Kidney (tissue), 14 donors: ENCODE data around the gene DUSP3. TPM values are rescaled to one million over a fixed set of nuclear protein-coding genes. Genes with fewer than 3 reads are reported as not detected.

Experiments
- DNase-seq, 5 donors: peaks; one replicate each; pipeline ENCODE4 v3.0.0-alpha.2; 2013 to 2020
- FAIRE-seq: peaks from 2 replicates; lab custom pipeline; 2012; peaks lifted over from hg19 to GRCh38; lab: Jason Lieb, UNC
- H3K27ac ChIP-seq, 2 donors: one replicate each; pipeline ENCODE4 v1.7.0; 2013; ENCODE audit warnings: low read depth in 2 of 2, low read length in 2 of 2, inconsistent platforms in 1 of 2
- H3K27me3 ChIP-seq: one replicate; pipeline ENCODE4 v1.7.1; 2013; ENCODE audit warnings: low read length, inconsistent platforms; ENCODE audit not compliant: control insufficient read depth, insufficient read depth
- H3K36me3 ChIP-seq, 3 donors: one replicate each; pipeline versions ENCODE4 v1.7.0 to v1.7.1; 2013; ENCODE audit warnings: low read length in 3 of 3, control low read depth in 1 of 3, inconsistent platforms in 1 of 3; ENCODE audit not compliant: insufficient read depth in 3 of 3, control insufficient read depth in 2 of 3
- H3K4me1 ChIP-seq, 3 donors: one replicate each; pipeline versions ENCODE4 v1.7.0 to v1.7.1; 2013; ENCODE audit warnings: low read length in 3 of 3, inconsistent platforms in 1 of 3, low read depth in 1 of 3; ENCODE audit not compliant: control insufficient read depth in 2 of 3, insufficient read depth in 2 of 3
- H3K4me3 ChIP-seq, 3 donors: one replicate each; pipeline versions ENCODE4 v1.7.0 to v1.8.1; 2013; ENCODE audit warnings: low read length in 3 of 3, control low read depth in 1 of 3, inconsistent platforms in 1 of 3
- H3K9ac ChIP-seq, 3 donors: one replicate each; pipeline versions ENCODE4 v1.7.0 to v1.7.1; 2013; ENCODE audit warnings: low read length in 3 of 3, control low read depth in 1 of 3, inconsistent platforms in 1 of 3
- H3K9me3 ChIP-seq, 3 donors: one replicate each; pipeline versions ENCODE4 v1.7.0 to v1.7.1; 2013; ENCODE audit warnings: low read length in 3 of 3, control low read depth in 1 of 3, inconsistent platforms in 1 of 3; ENCODE audit not compliant: control insufficient read depth in 2 of 3, insufficient read depth in 1 of 3
- CTCF ChIP-seq: IDR thresholded peaks from 3 replicates; pipeline ENCODE4 v1.5.1; 2012; ENCODE audit warnings: mild to moderate bottlenecking, moderate library complexity, borderline replicate concordance; ENCODE audit not compliant: insufficient read depth; ENCODE audit errors: extremely low read depth
- intact Hi-C: fragments of 100-400 bp; cut with DNase I; formaldehyde crosslinking; loops from one replicate; pipeline ENCODE4 v1.11.1; 2022
- polyA plus RNA-seq: library from polyadenylated mRNA; stranded (reverse); fragments of 350-450 nt; fragmentation: Illumina TruSeq; extraction: RNeasy Lipid Tissue Mini Kit (QIAGEN cat#74804); gene quantifications from one replicate; pipeline ENCODE4 v1.2.3, GENCODE V29; 2014; ENCODE audit warnings: low read depth, low replicate concordance; ENCODE audit not compliant: insufficient read depth
- total RNA-seq: library from RNA; stranded (reverse); fragmentation: NEBNext Ultra II Directional; extraction: Animal tissue kit (Norgen Biotek cat#: 25700); gene quantifications from one replicate; pipeline ENCODE4 v1.2.1, GENCODE V29; 2021
- donor health status: control.
- donor health status: control.
- donor health status: control.
- donor health status: control.
- donor health status: control.
- donor health status: DM: yes; HTN: yes; CAD: no.
- donor health status: Normal renal cell carcinoma (clear cell type).

DUSP3 gene
- total and polyA plus RNA-seq, 2 donors from 2014 or later: 102 to 126 TPM

GRCh38 chr17:43822570-43823190, 43.9 kb upstream of the DUSP3 start:
- TF ChIP-seq CTCF: no peak
- Histone ChIP-seq H3K9me3 (no peaks in the 10 kb centered on the region), H3K9ac (no peak overlapping the region), H3K4me3 (no peak overlapping the region), H3K27me3 (no peaks in the 10 kb centered on the region), H3K27ac (peak overlapping the region in 1 of 2 donors; percentile 60), H3K36me3 (no peaks in the 10 kb centered on the region), H3K4me1 (no peaks in the 10 kb centered on the region)
- no peak for FAIRE-seq
- DNase-seq: no peak
- intact Hi-C loops: no loop called here

- H3K9ac ChIP-seq: no peak overlapping the region
- no peaks in the 10 kb centered on the region for H3K4me1 ChIP-seq
- FAIRE-seq: no peak
- H3K27ac ChIP-seq: no peak overlapping the region
- no peaks in the 10 kb centered on the region for H3K9me3 ChIP-seq
- no peak overlapping the region for H3K4me3 ChIP-seq
- H3K27me3 ChIP-seq: no peaks in the 10 kb centered on the region
- no peak for TF ChIP-seq CTCF
- intact Hi-C loops: no loop called here
- no peak for DNase-seq
- no peaks in the 10 kb centered on the region for H3K36me3 ChIP-seq
Observed at GRCh38 chr17:43820759-43821158, 42.0 kb upstream of the DUSP3 start.

GRCh38 chr17:43818966-43819365, 40.2 kb upstream of the DUSP3 start:
- H3K27me3 ChIP-seq: no peaks in the 10 kb centered on the region
- no peaks in the 10 kb centered on the region for H3K9me3 ChIP-seq
- H3K9ac ChIP-seq: no peak overlapping the region
- intact Hi-C loops: no loop called here
- TF ChIP-seq CTCF: no peak
- DNase-seq (no peak), FAIRE-seq (no peak)
- H3K36me3 ChIP-seq: no peaks in the 10 kb centered on the region
- no peak overlapping the region for H3K4me3 ChIP-seq
- H3K27ac ChIP-seq: no peak overlapping the region
- no peaks in the 10 kb centered on the region for H3K4me1 ChIP-seq

- DNase-seq (no peak), FAIRE-seq (no peak)
- no peaks in the 10 kb centered on the region for H3K9me3 ChIP-seq
- no peak overlapping the region for H3K27ac ChIP-seq
- H3K4me1 ChIP-seq: no peaks in the 10 kb centered on the region
- no peak for TF ChIP-seq CTCF
- intact Hi-C loops: no loop called here
- H3K4me3 ChIP-seq: no peak overlapping the region
- no peaks in the 10 kb centered on the region for H3K36me3 ChIP-seq
- H3K9ac ChIP-seq: no peak overlapping the region
- no peaks in the 10 kb centered on the region for H3K27me3 ChIP-seq
Observed at GRCh38 chr17:43817826-43818225, 39.0 kb upstream of the DUSP3 start.
